HG02610 (cell line): ENCODE results near the gene MAPK7.

Source experiments
- ATAC-seq: cut with Tn5 transposase; IDR thresholded peaks from one replicate; pipeline ENCODE4 v1.9.1; 2021; ENCODE audit warnings: mild to moderate bottlenecking, moderate library complexity; ENCODE audit not compliant: unreplicated experiment

The MAPK7 gene

DNA sequence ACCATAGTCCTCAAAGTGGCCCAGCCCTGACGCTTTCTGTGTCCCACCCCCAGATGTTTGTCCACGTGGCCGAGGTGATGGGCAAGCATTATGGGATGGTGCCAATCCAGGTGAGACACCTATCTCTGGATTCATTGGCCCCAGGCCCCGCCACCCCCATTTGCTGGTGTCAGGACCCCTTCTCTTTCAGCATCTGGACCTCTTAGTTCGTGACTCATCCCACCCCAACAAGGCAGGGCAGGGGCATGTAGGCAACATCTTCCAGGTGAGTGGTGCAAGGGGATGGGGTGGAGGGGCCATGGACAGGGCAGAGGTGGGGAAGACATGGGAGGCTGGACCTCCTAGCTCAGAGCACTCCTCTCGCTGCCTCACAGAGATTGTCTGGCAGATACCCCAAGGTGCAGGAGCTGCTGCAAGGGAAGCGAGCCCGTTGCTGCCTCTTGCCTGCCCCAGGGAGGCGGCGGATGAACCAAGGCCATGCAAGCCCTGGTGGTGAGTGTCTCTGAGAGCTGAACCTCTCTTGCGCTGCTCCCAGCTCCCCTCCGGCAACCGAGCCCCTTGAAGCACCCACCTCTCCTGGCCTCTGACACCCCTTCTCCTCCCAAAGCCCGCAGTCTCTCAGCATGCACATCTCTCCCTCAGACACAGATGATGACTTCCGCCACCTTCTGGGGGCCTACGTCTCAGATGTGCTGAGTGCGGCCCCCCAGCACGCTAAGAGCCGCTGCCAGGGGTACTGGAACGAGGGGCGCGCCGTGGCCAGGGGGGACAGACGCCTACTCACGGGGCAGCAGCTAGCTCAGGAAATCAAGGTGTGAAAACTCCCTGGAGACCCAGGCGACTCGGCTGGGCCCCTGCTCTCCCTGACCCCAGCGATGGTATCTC lies 36.3 kb downstream of the MAPK7 start:
- ATAC-seq: no peak

DNA sequence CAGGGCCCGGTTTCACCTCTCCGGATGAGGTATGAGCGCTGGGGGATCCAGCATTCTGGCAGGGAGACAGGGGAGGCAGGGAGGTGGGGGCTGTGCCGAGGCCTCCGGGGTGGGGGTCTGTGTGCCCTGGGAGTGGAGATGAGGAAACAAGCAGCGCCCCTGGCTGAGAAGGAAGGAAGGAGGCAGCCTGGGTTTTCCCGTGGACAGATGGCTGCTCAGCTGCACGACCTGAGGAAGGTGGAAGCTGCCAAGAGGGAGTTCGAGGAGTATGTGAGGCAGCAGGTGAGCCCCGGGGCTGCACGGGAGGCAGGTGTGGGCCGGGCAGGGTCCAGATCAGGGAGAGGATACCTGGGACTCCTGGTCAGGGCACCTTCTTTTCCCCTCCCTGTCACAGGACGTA lies 37.0 kb downstream of the MAPK7 start:
- no peak for ATAC-seq

DNA sequence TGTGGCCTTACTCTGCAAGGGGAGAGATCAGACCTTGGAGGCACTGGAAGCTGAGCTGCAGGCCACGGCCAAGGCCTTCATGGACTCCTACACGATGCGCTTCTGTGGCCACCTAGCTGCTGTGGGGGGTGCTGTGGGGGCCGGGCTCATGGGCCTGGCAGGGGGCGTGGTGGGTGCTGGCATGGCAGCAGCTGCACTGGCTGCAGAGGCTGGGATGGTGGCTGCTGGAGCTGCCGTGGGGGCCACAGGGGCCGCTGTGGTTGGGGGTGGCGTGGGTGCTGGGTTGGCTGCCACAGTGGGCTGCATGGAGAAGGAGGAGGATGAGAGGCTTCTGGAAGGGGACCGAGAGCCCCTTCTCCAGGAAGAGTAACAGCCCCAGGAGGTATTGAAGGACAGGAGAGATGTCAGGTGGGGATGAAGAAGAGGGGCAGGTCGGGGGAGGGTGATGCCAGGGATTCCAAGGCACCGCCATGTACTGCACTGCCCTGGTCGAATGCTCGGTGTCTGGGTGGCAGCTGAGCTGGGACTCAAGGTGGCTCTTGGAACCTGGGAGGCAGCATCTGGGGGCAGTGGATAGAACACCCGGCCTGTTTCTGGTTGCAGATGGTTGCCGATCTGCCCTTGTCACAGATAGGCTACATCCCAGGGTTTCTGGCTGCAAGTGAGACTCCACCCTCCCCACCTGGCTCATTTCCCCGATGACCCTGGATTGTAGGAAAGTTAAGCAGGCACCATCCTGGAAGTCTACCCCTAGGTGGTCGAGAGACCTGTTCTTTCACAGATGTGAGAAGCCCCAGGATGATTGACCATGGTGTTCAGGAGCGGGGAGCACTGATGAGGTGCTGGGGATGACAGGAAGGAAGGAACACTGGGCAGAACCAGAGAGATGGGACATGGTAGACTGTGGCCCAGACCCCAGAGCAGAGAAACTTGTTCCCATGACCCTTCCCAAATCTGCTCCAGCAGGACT lies 37.8 kb downstream of the MAPK7 start:
- ATAC-seq: no peak

DNA sequence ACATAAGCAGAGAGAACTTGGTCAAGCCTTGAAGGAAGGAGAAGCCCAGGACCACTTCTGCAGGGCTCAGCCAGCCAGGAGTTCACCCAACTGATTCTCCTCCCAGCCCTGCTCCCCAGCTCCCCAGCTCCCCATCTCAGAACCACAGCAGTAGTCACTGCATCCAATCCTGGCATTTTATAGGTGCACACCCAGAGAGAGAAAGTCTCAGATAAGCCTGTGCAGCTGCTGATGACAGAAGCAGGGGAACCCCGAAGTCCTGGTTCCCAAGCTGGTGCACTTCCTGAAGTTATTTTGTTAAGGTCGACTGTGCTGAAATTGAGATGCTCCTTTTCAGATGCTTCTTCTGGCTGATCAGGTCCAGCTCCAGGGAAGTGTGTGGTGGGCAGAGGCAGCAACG lies 39.3 kb downstream of the MAPK7 start:
- ATAC-seq: no peak

DNA sequence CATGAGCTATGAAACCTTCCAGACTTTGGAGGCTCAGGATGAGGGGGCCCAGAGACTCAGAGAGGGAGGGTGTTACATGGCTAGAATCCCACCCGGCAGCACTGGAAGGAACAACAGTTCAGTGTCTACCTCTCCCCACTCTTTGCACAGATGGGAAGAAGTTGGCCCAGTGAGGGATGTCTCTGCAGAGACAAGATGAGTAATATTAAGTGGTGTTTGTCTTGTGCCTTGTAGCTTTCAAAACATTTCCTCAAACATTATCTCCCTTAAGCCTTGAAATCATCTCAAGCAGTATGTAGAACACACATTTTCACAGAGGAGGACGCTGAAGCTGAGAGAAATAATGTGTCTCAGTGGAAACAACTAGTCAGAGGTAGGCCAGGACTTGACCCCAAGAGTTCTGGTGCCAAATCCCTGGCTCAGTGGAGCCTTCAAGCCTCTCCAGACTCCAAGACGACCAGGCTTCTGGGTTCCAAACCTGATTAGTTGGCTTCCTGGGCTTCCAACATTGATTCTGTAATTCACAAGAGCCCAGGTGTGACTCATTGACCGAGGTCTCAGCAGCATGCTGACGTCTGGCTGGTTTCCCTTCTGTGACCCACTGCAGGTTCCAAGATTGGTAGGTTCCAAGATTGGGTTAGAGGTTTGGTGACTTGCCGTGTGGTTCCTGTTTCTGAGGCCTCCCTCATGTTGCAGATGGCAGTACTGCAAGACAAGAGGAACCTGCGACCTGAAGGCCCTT lies 40.1 kb downstream of the MAPK7 start:
- no peak for ATAC-seq

DNA sequence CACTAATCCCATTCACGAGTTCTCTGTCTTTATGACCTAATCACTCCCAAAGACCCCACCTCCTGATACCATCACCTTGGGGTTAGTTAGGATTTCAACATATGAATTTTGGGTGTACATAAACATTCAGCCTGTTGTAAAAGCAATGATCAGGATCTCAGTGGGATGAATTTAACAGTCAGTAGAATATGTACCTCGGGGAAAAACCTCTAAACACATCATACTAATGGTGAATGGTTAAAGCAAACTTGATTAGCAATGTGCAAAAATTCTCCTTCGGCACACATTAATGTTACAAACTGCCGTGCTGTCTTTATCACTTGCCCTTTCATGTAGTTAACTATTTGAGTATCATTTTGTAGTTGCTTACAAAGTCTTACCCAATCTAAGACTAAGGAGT lies 42.9 kb downstream of the MAPK7 start:
- no peak for ATAC-seq

DNA sequence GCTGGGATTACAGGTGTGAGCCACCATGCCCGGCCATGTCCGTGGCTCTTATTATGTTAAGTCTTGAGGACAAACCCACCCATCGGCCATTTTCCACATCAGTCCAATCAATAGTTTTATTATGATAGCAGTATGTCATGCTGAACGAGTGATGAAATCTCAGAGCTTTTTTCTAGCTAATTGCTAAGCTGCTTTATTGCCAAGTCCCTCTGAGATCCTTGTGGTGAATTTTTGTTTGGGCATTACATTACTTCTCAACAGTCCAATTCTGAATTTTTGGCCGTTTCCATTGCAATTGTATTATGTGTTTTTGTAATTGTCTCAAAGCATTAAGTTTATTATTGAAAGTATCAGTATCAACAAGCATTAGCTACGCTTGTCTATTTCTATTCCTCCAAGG lies 43.6 kb downstream of the MAPK7 start:
- ATAC-seq: no peak

DNA sequence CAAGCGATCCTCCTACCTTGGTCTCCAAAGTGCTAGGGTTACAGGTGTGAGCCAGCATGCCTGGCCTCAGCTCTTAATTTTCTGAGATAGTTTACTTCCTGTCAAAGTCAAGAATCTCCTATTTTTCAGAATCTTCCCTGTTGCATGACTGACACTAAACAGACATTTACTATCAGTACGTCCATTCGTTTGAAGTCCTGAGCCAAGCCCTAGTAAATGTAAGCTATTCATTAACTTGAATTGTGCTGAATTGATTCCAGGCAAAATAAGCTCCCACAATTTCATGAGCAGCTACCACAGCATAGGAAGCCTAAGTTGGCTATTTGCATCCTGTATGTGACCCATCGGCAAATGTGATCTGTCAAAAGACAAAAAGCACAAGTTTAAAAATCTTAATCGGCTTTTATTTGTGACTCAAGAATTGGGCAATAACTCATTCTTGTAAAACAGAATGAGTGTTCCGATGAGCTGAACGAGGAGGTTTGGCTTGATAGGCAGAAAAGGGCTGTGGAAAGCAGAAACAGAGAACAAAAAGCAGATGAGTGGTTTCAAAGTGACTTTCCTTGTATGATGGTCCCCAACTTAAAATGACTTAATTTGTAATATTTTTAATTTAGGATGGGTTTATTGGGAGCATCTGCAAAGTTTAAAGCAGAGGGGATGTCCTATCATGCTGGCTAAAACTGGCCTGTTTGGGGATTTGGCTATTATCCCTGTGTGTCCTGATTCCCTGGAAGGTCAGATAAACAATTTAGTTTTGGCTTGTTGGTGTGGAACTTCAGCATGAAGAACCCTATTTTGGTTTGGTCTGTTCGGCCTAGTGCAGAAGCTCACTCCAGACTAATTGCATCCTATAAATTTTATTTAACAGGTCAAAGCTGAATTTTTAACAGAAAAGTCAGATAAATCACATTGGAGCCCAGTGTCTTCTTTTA lies 46.9 kb downstream of the MAPK7 start:
- ATAC-seq: no peak

DNA sequence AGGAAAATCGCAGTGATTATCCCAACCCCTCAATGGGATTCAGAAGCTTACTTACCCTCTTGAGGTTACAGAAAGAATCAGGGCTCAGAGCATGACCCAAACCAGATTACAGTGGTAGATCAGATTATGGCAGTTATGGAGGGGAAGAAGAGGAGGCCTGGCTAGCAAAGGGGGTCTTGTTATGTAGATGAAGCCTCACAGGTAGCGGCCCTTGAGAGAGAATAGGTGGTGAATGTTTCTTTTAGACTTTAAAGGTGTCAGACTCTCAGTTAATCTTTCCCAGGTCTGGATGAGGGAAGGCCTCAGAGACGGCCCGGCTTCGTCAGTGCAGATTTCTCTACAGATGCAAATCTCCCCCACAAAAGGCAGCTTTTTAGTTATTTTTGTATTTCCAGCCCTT lies 48.3 kb downstream of the MAPK7 start:
- no peak for ATAC-seq

DNA sequence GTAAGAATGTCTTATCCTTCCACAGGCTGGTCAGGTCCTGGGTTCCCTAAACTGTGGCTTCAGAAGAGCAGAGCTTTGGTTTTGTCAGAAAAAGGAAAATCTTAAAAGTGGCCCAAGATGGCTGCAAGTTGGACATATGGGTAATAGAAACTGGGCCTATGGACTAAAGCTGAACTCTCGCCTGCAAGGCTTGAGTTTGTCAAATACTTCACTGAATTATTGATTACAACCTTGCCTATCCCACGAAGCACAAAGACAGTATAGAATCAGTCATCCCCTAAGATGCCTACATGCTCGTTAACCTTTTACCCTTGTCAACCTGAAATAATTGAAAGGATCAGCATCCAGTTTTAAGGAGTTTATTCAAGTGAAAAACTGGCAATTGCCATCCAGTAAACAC lies 53.4 kb downstream of the MAPK7 start:
- ATAC-seq: no peak
